Stimulated activated CD8-positive, alpha-beta memory T cell treated with anti-CD3 and anti-CD28 coated beads, Interleukin-7, amount 100 ng/mL, for 4 hours (primary cell): ENCODE measurements around the gene C2CD5.
"Not testable (repeated sequence)": the region's sequence is repeated elsewhere in the genome, so short reads cannot be mapped to it uniquely, and the experiment has no call there.

ENCODE experiments used
- DNase-seq, 2 donors: peaks; one replicate each; pipeline ENCODE4 v3.0.0-alpha.2; 2020; ENCODE audit warnings: low read depth in 2 of 2

C2CD5 gene

GRCh38 chr12:22544038-22544979, at the start of gene C2CD5:
C2CD5 (minus strand) TSS chr12:22544542; CDS start chr12:22544150, 392 bp downstream.
- peak; percentile 93 to 94 for DNase-seq

GRCh38 chr12:22593864-22594263, 49.5 kb upstream of the C2CD5 start:
- DNase-seq: no peak

GRCh38 chr12:22588817-22589216, 44.5 kb upstream of the C2CD5 start:
- DNase-seq: no peak

- no peak for DNase-seq
Observed at GRCh38 chr12:22578328-22578727, 34.0 kb upstream of the C2CD5 start.

- no peak for DNase-seq
Observed at GRCh38 chr12:22577667-22578066, 33.3 kb upstream of the C2CD5 start.

- no peak for DNase-seq
Observed at GRCh38 chr12:22576473-22576872, 32.1 kb upstream of the C2CD5 start.

- DNase-seq: no peak
Observed at GRCh38 chr12:22576065-22576464, 31.7 kb upstream of the C2CD5 start.

GRCh38 chr12:22574921-22575320, 30.6 kb upstream of the C2CD5 start:
- DNase-seq: no peak

GRCh38 chr12:22573181-22573580, 28.8 kb upstream of the C2CD5 start:
- no peak for DNase-seq

GRCh38 chr12:22569253-22569652, 24.9 kb upstream of the C2CD5 start:
- DNase-seq: no peak

- no peak for DNase-seq
Observed at GRCh38 chr12:22562036-22563028, 18.0 kb upstream of the C2CD5 start.

GRCh38 chr12:22554750-22555149, 10.4 kb upstream of the C2CD5 start:
- not testable (repeated sequence) for DNase-seq

- no peak for DNase-seq
Observed at GRCh38 chr12:22551624-22552023, 7.3 kb upstream of the C2CD5 start.

- DNase-seq: no peak
Observed at GRCh38 chr12:22545255-22545654, 913 bp upstream of the C2CD5 start.

- peak; percentile 4 to 27 for DNase-seq
Observed at GRCh38 chr12:22543246-22544037, 900 bp downstream of the C2CD5 start.

- no peak for DNase-seq
Observed at GRCh38 chr12:22541496-22542155, 2.7 kb downstream of the C2CD5 start.

GRCh38 chr12:22539055-22539454, 5.3 kb downstream of the C2CD5 start:
- DNase-seq: no peak

- no peak for DNase-seq
Observed at GRCh38 chr12:22538311-22538710, 6.0 kb downstream of the C2CD5 start.

- no peak for DNase-seq
Observed at GRCh38 chr12:22536971-22537544, 7.3 kb downstream of the C2CD5 start.

- no peak for DNase-seq
Observed at GRCh38 chr12:22536346-22536945, 7.9 kb downstream of the C2CD5 start.
